ENCODE data around the gene RHBDL2. TPM values are rescaled to one million over a fixed set of nuclear protein-coding genes. Genes with fewer than 3 reads are reported as not detected.
A peak's percentile ranks its signal among the peaks of the same experiment; 100 is the strongest.

RHBDL2 gene
- total RNA-seq, 1 donor: 0.72 TPM

- H3K27me3 ChIP-seq (ENCODE audit: insufficient read depth, low read length): no peaks in the 10 kb centered on the region
- H3K36me3 ChIP-seq (ENCODE audit: insufficient read depth, low read length): peaks cover 14% of the 10 kb centered on the region
- peak overlapping the region; percentile 76 for H3K27ac ChIP-seq (ENCODE audit: low read depth, low read length)
- peak overlapping the region; percentile 80 for H3K4me3 ChIP-seq (ENCODE audit: insufficient read depth, low read length)
- no peaks in the 10 kb centered on the region for H3K9me3 ChIP-seq (ENCODE audit: low read depth, low read length)
- TF ChIP-seq, protein P1, sequence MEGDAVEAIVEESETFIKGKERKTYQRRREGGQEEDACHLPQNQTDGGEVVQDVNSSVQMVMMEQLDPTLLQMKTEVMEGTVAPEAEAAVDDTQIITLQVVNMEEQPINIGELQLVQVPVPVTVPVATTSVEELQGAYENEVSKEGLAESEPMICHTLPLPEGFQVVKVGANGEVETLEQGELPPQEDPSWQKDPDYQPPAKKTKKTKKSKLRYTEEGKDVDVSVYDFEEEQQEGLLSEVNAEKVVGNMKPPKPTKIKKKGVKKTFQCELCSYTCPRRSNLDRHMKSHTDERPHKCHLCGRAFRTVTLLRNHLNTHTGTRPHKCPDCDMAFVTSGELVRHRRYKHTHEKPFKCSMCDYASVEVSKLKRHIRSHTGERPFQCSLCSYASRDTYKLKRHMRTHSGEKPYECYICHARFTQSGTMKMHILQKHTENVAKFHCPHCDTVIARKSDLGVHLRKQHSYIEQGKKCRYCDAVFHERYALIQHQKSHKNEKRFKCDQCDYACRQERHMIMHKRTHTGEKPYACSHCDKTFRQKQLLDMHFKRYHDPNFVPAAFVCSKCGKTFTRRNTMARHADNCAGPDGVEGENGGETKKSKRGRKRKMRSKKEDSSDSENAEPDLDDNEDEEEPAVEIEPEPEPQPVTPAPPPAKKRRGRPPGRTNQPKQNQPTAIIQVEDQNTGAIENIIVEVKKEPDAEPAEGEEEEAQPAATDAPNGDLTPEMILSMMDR (IDR thresholded peaks at IDR 0.05; ENCODE audit: extremely low read depth, low read depth, low read length): no peak
- DNase-seq (ENCODE audit: insufficient read length, low spot score, missing footprints): peak; percentile 48
- peaks cover 92% of the 10 kb centered on the region for H3K79me2 ChIP-seq (ENCODE audit: insufficient read depth, low read length)
- H2AFZ ChIP-seq (ENCODE audit: low read length): peak overlapping the region; percentile 87
- peaks cover 17% of the 10 kb centered on the region for H3K4me1 ChIP-seq (ENCODE audit: insufficient read depth, low read length)
- H3K4me2 ChIP-seq (ENCODE audit: insufficient read depth, low read length): peak overlapping the region; percentile 85
- H4K20me1 ChIP-seq (ENCODE audit: insufficient read depth, low read length): peaks cover 17% of the 10 kb centered on the region
These were observed 81.2 kb downstream of the RHBDL2 start for GRCh38 chr1:38860454-38860795.

GRCh38 chr1:38859561-38860453 lies 81.8 kb downstream of the RHBDL2 start, which contains the start of gene RRAGC:
Gene RRAGC (minus strand): TSS chr1:38859772. CDS start chr1:38859646, 126 bp downstream.
- DNase-seq (ENCODE audit: insufficient read length, low spot score, missing footprints): peak; percentile 100
- Histone ChIP-seq H3K27me3 (ENCODE audit: insufficient read depth, low read length) (no peaks in the 10 kb centered on the region), H3K4me3 (ENCODE audit: insufficient read depth, low read length) (peak within 1 kb of the TSS; percentile 80), H3K4me1 (ENCODE audit: insufficient read depth, low read length) (peaks cover 17% of the 10 kb centered on the region), H3K79me2 (ENCODE audit: insufficient read depth, low read length) (peaks cover 91% of the 10 kb centered on the region), H3K9me3 (ENCODE audit: low read depth, low read length) (no peaks in the 10 kb centered on the region), H3K27ac (ENCODE audit: low read depth, low read length) (peak within 1 kb of the TSS; percentile 77), H2AFZ (ENCODE audit: low read length) (peak within 1 kb of the TSS; percentile 87), H3K36me3 (ENCODE audit: insufficient read depth, low read length) (peaks cover 18% of the 10 kb centered on the region), H4K20me1 (ENCODE audit: insufficient read depth, low read length) (peaks cover 17% of the 10 kb centered on the region), H3K4me2 (ENCODE audit: insufficient read depth, low read length) (peak within 1 kb of the TSS; percentile 94)
- TF ChIP-seq, protein P1 (IDR thresholded peaks at IDR 0.05; ENCODE audit: extremely low read depth, low read depth, low read length): no peak

GRCh38 chr1:38858833-38859560 lies 82.6 kb downstream of the RHBDL2 start:
- H3K79me2 ChIP-seq (ENCODE audit: insufficient read depth, low read length): peaks cover 90% of the 10 kb centered on the region
- H3K27me3 ChIP-seq (ENCODE audit: insufficient read depth, low read length): no peaks in the 10 kb centered on the region

More at GRCh38 chr1:38858833-38859560, 82.6 kb downstream of the RHBDL2 start:
- H2AFZ ChIP-seq (ENCODE audit: low read length): peak overlapping the region; percentile 81
- peak overlapping the region; percentile 94 for H3K4me2 ChIP-seq (ENCODE audit: insufficient read depth, low read length)
- H3K27ac ChIP-seq (ENCODE audit: low read depth, low read length): peak overlapping the region; percentile 77
- H3K36me3 ChIP-seq (ENCODE audit: insufficient read depth, low read length): peaks cover 18% of the 10 kb centered on the region
- TF ChIP-seq, protein P1 (IDR thresholded peaks at IDR 0.05; ENCODE audit: extremely low read depth, low read depth, low read length): no peak
- peaks cover 19% of the 10 kb centered on the region for H4K20me1 ChIP-seq (ENCODE audit: insufficient read depth, low read length)
- H3K9me3 ChIP-seq (ENCODE audit: low read depth, low read length): no peaks in the 10 kb centered on the region
- peak; percentile 92 for DNase-seq (ENCODE audit: insufficient read length, low spot score, missing footprints)
- H3K4me3 ChIP-seq (ENCODE audit: insufficient read depth, low read length): peak overlapping the region; percentile 80
- peaks cover 17% of the 10 kb centered on the region for H3K4me1 ChIP-seq (ENCODE audit: insufficient read depth, low read length)

Measured in osteoblast (primary cell).